ENCODE data around the gene TRIM17. TPM values are rescaled to one million over a fixed set of nuclear protein-coding genes. Genes with fewer than 3 reads are reported as not detected.

Gene TRIM17
- polyA plus RNA-seq, 1 experiment = 0.16 TPM

GRCh38 chr1:228376651-228377631 is 39.7 kb downstream of the TRIM17 start:
- CTCF ChIA-PET = no interaction called here
- Histone ChIP-seq H3K27me3 (ENCODE audit: control insufficient read depth, insufficient read depth, low read length) (no peaks in the 10 kb centered on the region), H3K4me3 (ENCODE audit: low read depth, low read length) (no peak overlapping the region), H3K9me3 (ENCODE audit: control insufficient read depth, insufficient read depth, low read length) (peaks cover 24% of the 10 kb centered on the region), H3K27ac (ENCODE audit: low read depth, low read length) (no peak overlapping the region)
- no peak for TF ChIP-seq CTCF (IDR thresholded peaks at IDR 0.05; ENCODE audit: low read depth, low read length)
- POLR2A ChIA-PET = interaction anchor here (0.6 kb wide), 1 partner anchor 101 kb away, joined by 3 read pairs; no protein-coding TSS in a partner anchor
- DNase-seq (ENCODE audit: low read depth, low spot score) = no peak

- no peak overlapping the region for H3K27ac ChIP-seq (ENCODE audit: low read depth, low read length)
- no peak for TF ChIP-seq CTCF (IDR thresholded peaks at IDR 0.05; ENCODE audit: low read depth, low read length)
- DNase-seq (ENCODE audit: low read depth, low spot score) = no peak
- no peaks in the 10 kb centered on the region for H3K27me3 ChIP-seq (ENCODE audit: control insufficient read depth, insufficient read depth, low read length)
- CTCF ChIA-PET = no interaction called here
- peaks cover 24% of the 10 kb centered on the region for H3K9me3 ChIP-seq (ENCODE audit: control insufficient read depth, insufficient read depth, low read length)
- POLR2A ChIA-PET = interaction anchor here (0.6 kb wide), 1 partner anchor 101 kb away, joined by 3 read pairs; no protein-coding TSS in a partner anchor
- no peak overlapping the region for H3K4me3 ChIP-seq (ENCODE audit: low read depth, low read length)
These were observed 40.4 kb downstream of the TRIM17 start for GRCh38 chr1:228376262-228376628.

GRCh38 chr1:228375578-228376261 is 40.9 kb downstream of the TRIM17 start:
- no peaks in the 10 kb centered on the region for H3K27me3 ChIP-seq (ENCODE audit: control insufficient read depth, insufficient read depth, low read length)
- no peak for DNase-seq (ENCODE audit: low read depth, low spot score)
- H3K4me3 ChIP-seq (ENCODE audit: low read depth, low read length) = no peak overlapping the region
- H3K27ac ChIP-seq (ENCODE audit: low read depth, low read length) = peak overlapping the region; percentile 88
- peaks cover 24% of the 10 kb centered on the region for H3K9me3 ChIP-seq (ENCODE audit: control insufficient read depth, insufficient read depth, low read length)
- POLR2A ChIA-PET = interaction anchor here (0.6 kb wide), 1 partner anchor 100 kb away, joined by 3 read pairs; no protein-coding TSS in a partner anchor
- CTCF ChIA-PET = no interaction called here
- TF ChIP-seq CTCF (IDR thresholded peaks at IDR 0.05; ENCODE audit: low read depth, low read length) = no peak

- H3K27me3 ChIP-seq (ENCODE audit: control insufficient read depth, insufficient read depth, low read length) = no peaks in the 10 kb centered on the region
- H3K27ac ChIP-seq (ENCODE audit: low read depth, low read length) = peak overlapping the region; percentile 88
- peaks cover 24% of the 10 kb centered on the region for H3K9me3 ChIP-seq (ENCODE audit: control insufficient read depth, insufficient read depth, low read length)
- peak; percentile 88 for DNase-seq (ENCODE audit: low read depth, low spot score)
- no peak for TF ChIP-seq CTCF (IDR thresholded peaks at IDR 0.05; ENCODE audit: low read depth, low read length)
- CTCF ChIA-PET = no interaction called here
- no peak overlapping the region for H3K4me3 ChIP-seq (ENCODE audit: low read depth, low read length)
- POLR2A ChIA-PET = interaction anchor here (0.6 to 1.0 kb wide), 2 partner anchors 105 to 214 kb away, joined by 3 read pairs; no protein-coding TSS in a partner anchor
These were observed 41.7 kb downstream of the TRIM17 start for GRCh38 chr1:228374711-228375577.
